HT1080 (cell line): Measurements from ENCODE around the gene GALNT11. TPM values are rescaled to one million over a fixed set of nuclear protein-coding genes. Genes with fewer than 3 reads are reported as not detected.
"Not testable (repeated sequence)": the region's sequence is repeated elsewhere in the genome, so short reads cannot be mapped to it uniquely, and the experiment has no call there.

Experiments
- DNase-seq: peaks from one replicate; pipeline ENCODE4 v3.0.0-alpha.2; 2015; ENCODE audit warnings: low read depth
- polyA plus RNA-seq, 2 experiments: library from polyadenylated mRNA; depleted of rRNA; stranded (reverse); fragments of >200 nt; gene quantifications; 2 replicates each; pipeline ENCODE4 v1.2.3, GENCODE V29; 2015
- total RNA-seq: library from RNA; depleted of rRNA; stranded (reverse); fragments of >200 nt; shearing (Covaris generic); gene quantifications from 2 replicates; pipeline ENCODE4 v1.2.3, GENCODE V29; 2014; rRNA removed

Gene GALNT11
- 21.9 and 27.0 TPM in 2 replicates for total RNA-seq
- polyA plus RNA-seq (2015; cell fraction: cytosol; rRNA removed), result 35.3 and 42.8 TPM in 2 replicates
- 31.6 and 31.7 TPM in 2 replicates for polyA plus RNA-seq (2015; cell fraction: nucleus; rRNA removed)

DNA sequence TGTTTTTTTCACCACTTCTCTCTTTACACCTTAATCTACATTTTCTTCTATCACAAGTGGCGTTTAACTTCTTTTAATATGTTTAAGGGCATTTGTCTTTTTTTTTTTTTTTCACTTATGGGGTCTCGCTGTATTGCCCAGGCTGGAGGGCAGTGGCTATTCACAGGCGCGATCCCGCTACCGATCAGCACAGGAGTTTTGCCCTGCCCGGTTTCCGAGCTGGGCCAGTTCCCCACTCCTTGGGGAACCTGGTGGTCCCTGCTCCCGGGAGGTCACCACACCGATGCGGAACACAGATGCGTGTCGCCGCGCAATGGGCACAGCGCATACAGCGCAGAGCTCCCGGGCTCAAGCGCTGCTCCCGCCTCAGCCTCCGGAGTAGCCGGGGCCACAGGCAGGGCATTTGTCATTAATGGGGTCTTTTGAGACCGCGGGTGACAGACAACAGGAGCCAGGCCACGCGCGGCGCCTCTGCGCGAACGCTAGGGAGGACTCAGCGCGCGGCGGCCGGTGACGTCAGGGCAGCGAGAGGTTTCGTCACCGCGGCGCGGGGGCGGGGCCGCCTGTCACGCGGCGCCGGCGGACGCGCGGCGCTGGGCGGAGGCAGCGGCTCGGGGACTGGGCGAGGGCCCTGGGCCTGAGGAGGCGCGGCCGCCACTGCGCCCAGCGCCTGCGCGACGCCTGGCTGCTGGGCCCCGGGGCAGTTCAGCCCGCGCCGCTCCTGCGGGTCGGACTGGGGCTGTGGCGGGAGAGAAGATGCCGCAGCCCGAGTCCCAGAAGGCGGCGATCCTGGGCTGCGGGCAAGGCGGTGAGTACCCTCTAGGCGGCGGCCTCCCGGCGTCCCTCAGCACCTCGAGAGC is at the start of gene GALNT11:
Gene GALNT11 (plus strand): TSS at position 598 of the 860 bp plus-strand sequence. CDS start 68,554 bp downstream, outside the sequence.
- peak; percentile 68 for DNase-seq

DNA sequence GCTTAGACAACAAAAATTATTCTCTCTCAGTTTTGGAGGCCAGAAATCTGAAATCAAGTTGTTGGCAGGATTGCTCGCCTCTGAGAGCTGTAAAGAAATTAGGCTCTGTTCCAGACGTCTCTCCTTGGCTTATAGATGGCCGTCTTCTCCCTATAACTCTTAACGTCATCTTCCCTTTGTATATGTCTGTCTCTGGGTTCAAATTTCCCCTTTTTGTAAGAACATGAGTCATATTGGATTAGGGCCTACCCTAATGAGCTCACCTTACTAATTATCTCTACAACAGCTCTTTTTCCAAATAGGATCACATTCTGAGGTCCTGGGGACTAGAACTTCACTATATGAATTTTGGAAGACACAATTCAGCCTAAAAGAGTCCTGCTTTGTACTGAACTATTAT is 46.9 kb upstream of the GALNT11 start:
- no peak for DNase-seq

DNA sequence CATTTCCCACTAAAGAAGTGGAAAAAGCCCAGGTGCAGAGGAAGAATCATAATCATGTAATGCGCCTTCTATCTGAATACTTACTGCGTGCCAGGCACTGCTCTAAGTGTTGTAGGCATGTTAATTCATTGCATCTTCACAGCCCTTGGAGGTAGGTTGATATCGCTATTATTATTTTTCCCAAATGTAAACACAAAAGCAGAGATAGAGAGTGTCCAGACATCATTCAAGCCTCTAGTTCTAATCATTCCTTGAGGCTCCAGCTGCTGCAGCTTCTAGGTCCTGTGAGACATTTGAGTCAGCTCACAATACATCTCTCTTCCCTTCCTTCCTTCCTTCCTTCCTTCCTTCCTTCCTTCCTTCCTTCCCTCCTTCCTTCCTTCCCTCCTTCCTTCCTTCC is 44.3 kb upstream of the GALNT11 start:
- no peak for DNase-seq

DNA sequence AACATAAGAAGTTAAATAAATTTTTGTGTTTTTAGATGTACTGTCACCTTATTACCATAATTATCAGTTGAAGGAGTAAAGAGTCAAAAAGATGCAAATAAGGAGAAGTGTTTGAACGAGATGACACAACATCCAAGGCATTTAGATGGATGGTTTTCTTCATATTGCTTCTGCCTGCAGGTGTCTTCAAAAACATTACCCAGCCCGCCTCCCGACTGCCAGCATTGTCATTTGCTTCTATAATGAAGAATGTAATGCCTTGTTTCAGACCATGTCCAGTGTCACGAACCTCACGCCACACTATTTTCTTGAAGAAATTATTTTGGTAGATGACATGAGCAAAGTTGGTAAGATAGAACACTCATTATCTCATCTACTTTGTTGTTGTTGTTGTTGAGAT is 42.7 kb upstream of the GALNT11 start:
- DNase-seq, result no peak

DNA sequence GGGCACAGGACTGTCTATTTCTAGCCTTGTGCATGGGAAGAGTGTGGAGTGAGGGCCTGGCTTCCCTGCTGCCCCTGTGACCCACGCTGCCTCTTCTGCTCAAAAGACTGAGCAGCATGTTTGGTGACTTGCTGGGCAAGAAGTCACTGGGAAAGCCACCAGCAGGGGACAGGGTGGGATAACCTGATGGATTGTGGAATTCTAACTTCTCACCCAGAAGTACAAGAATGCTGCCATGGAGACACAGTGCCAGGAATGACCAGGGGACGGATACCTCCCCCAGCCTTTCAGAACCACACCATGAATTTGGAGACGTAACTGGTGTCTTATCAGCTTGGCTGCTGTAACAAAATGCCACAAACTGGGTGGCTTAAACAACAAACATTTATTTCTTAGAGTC is 40.9 kb upstream of the GALNT11 start:
- DNase-seq, result no peak

DNA sequence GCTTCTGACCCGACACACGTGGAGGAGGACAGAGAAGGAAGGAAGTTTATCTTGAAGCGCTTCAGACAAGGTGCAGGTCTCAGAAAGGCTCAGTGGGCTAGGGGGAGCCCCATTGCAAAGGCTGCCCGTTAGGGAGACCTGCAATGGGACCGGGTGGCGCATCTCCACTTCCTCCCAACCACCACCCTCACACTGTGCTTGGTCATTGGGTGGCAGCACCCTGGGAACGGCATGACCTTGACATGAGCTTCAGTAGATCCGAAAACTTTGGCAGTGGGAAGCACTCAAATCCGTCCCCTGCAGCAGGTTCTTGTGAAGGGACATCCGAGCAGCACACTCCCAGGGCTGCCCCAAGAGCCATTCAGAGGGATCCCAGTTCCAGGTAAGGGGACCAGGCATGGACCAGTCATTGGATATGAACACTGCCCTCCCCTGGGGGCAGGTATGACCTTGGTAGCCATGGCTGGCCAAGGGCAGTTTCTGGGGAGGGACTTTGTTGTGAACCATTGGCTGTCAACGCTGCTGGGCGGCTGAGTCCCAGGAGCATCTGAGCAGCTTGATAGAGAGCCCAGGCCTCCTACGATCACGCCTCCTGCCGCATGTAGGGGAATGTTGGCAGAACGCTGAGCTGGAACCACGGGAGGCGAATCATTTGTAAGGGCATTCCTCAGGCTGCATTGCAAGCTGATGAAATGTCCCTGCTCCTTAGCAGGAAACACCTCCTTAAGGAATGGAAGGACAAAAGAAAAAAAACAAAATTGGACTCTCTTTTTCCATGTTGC is 37.5 kb upstream of the GALNT11 start:
- peak; percentile 39 for DNase-seq

DNA sequence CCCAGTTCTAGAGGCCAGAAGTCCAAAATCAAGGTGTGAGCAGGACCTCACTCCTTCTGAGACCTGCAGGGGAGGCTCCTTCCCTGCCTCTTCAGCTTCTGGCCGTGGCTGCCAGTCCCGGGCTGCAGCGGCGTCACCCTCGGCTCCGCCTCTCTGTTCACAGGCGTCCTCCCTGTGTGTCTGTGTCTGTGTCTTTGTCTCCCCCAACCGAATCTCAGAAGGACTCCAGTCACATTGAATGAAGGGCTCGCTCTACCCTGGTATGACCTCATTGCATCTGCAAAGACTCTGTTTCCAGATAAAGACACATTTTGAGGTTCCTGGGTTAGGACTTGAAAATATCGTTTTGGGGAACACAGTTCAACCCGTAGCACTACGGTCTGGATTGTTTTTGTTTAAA is 33.1 kb upstream of the GALNT11 start:
- DNase-seq, result peak; percentile 44

DNA sequence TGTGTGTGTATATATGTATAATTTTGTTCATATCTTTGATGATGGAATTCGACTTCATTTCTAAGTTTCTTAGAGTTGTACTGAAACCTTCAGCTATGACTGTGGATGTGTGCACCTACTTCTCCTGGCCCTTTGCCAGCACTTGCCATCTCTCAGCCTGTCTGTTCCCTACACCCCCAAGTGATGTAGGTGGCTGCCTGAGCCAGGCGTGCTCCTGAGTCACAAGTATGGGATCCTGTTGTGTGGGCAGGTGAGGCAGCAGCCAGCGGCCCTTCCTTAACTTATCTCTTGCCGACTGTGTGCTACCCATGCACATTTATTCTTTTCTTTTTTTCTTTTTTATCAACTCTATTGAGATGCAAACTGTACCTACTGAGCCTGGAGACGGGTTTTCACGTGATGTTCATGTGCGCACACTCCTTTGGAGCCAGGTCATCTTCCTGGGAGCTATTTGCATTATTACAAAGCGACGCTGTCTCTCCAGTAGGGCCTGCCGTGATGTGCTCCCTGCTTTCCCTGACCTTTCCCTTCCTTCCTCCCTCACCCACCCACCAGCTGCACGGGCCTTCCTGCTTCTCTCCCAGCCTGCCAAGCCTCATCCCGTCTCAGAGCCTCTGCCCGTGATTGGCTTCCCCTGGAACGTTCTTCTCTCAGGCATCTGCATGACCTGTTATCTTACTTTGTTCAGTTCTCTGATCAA is 31.3 kb upstream of the GALNT11 start:
- DNase-seq, result no peak

DNA sequence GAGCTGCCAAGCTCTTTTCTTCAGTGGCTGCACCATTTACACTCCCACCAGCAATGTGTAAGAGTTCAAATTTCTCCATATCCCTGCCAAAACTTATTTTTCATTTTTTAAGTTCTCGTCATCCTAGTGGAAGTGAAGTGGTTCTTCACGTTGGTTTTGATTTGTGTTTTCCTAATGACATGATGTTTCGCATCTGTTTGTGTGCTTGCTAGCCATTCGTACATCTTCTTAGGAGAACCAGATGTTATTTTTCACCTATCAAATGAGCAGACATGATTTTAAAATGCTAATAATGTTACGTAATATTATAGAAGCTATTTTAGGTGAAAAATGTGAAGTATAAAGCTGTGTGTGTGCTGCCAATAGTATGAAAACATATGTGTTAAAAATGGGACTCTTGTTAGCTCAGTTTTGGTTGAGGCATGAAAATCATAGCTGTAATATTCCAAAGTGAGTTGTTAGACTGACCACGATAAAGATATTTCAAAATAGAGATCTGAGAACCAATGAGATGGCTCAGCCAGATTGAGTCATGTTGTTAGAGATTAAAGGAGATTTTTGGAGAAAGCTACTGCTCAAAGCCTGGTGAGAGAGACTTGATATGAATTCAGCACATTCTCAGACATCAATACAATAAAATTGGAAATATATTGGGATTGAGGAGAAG is 25.9 kb upstream of the GALNT11 start:
- no peak for DNase-seq

DNA sequence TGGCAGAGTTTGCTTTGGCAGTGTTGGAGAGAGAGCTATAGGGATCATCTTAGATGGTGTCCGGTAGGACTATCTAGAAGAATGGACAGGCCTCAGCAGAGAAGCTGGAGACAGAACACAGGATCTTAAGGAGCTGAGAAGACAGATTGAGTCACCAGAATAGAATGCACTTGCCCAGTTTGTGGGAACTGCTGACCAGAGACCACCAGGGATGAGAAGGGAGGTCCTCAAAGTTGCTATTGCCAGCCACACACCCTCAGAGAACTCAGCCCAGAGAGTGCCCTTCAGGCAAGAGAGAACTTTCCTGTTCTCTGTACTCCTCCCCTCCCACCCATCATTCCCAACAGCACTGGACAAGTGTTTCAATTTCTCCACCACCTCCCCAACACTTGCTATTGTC is 25.3 kb upstream of the GALNT11 start:
- DNase-seq, result peak; percentile 38

DNA sequence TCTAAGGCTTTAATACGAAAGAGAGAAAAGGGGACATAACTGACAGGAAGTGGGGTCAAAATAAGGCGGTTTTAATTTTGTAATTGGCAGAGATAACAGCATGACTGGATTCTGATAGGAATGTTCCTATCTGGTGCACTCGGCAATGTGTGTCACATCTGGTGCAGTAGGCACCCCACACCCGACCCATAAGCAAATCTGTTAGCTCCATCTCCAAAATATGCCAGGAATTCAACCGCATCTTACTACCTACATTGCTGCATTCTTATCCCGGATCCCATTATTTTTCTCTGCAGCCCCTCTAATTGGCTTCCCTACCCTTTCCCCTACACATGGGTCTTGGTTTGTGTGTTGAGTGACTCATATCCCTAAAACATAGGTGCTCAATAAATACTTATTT is 19.1 kb upstream of the GALNT11 start:
- DNase-seq, result peak; percentile 48

DNA sequence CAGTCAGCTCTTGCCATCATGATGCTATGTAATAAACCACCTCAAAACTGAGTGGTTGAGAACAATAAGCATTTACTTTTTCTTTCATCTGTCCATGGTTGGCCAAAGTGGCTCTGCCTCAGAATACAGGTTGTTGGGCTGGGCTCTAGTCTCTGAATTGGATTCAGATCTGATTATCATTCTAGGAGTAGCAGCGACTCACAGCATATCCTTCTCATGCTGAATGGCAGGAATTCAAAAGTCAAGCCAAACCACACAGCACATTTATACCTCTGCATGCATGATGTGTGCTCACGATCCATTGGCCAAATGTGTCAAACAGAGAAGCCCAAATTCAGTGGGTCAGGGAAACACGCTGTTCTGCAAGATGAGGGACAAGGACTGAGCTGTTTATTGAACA is 13.6 kb upstream of the GALNT11 start:
- DNase-seq, result no peak

DNA sequence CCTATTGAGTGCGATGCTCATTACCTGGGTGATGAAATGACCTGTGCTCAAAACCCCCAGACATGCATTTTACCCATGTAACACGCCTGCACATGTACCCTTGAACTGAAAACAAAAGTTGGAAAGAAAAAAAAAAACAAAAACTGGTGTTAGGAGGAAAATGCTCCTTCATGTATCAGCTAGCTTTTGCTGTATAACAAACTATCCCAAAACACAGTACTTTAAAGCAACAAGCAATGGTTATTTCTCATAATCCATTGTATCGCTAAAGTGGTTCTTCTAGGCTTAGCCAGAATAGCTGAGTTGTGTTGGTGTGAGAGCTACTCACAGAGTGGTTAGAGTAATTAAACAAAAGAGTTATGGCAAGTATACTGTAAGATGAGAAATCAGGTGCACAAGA is 12.2 kb upstream of the GALNT11 start:
- no peak for DNase-seq

DNA sequence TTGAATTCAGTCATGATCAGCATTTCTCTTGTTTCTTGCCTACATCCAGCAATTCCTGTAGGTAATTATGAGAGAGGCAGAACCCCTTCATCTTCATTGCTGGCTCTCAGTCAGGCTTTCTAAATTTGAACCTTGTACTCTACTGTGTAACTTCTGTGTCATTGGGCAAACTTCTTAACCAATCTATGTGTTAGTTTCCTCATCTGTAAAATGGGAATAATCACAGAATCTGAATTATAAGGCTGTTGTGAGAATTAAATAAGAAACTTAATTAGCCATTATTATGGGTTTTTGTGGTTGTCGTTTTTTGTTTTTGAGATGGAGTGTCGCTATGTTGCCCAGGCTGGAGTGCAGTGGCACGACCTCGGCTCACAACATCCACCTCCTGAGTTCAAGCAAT is 11.5 kb upstream of the GALNT11 start:
- no peak for DNase-seq

DNA sequence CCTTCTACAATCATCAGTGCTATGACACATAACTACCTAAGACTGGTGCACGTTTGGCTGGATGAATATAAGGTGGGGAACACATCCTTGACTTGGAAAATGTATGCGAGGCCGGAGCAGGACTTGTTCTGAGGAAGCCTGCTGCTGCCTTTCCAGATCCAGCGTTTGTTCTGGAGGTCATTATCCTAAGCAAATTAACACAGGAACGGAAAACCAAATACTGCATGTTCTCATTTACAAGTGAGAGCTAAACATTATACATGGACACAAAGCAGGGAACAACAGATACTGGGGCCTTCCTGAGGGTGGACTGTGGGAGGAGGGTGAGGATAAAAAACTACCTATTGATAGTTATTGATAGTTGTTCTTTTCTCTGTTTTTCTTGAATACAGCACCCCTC is 10.8 kb upstream of the GALNT11 start:
- no peak for DNase-seq

DNA sequence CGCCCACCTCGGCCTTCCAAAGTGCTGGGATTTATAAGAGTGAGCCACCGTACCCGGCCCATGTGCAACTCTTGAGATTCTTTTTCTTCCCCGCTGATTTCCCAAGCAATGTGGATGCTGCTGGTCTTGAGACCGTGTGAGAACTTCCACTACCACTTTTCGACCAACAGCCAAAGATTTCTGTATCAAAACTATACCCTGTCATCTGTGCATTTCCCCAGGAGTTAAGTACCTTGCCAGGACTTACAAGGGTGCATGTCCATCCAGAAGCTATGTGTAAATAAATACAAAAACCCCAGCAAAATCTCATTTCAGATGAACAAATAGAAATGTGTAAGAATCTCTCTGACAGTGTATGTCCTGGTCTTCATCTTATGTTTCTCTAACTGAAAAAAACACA is 9.9 kb upstream of the GALNT11 start:
- DNase-seq, result no peak

DNA sequence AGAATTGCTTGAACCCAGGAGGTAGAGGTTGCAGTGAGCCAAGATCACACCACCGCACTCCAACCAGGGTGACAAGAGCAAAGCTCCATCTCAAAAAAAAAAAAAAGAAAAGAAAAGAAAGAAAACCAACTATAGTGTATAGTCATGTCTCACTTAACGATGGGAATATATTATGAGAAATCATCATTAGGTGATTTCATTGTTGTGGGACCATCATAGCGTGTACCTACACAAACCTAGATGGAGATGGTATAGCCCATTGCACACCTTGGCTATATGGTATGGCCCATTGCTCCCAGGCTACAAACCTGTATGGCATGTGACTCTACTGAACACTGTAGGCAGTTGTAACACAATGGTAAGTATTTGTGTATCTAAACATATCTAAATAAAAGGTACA is 8.5 kb upstream of the GALNT11 start:
- DNase-seq, result no peak

DNA sequence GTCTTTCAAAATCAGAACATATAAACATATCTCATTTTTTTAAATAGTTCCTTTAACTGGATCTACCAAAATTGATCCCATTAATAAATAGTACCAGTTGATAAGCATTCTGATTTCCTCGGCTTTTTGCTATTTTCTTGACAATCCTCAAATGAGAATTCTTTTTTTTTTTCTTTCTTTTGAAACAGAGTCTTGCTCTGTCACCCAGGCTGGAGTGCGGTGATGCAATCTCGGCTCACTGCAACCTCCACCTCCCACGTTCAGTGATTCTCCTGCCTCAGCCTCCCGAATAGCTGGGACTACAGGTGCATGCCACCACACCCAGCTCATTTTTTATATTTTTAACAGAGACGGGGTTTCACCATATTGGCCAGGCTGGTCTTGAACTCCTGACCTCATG is 7.8 kb upstream of the GALNT11 start:
- not testable (repeated sequence) for DNase-seq

DNA sequence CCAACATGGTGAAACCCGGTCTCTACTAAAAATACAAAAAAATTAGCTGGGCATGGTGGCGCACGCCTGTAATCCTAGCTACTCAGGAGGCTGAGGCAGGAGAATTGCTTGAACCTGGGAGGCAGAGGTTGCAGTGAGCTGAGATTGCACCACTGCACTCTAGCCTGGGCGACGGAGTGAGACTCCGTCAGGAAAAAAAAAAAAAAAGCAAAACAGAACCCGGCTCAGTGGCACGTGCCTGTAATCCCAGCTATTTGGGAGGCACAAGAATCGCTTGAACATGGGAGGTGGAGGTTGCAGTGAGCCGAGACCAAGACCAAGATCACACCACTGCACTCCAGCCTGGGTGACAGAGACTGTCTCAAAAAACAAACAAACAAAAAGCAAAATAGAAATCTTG is 3.7 kb upstream of the GALNT11 start:
- DNase-seq, result not testable (repeated sequence)

DNA sequence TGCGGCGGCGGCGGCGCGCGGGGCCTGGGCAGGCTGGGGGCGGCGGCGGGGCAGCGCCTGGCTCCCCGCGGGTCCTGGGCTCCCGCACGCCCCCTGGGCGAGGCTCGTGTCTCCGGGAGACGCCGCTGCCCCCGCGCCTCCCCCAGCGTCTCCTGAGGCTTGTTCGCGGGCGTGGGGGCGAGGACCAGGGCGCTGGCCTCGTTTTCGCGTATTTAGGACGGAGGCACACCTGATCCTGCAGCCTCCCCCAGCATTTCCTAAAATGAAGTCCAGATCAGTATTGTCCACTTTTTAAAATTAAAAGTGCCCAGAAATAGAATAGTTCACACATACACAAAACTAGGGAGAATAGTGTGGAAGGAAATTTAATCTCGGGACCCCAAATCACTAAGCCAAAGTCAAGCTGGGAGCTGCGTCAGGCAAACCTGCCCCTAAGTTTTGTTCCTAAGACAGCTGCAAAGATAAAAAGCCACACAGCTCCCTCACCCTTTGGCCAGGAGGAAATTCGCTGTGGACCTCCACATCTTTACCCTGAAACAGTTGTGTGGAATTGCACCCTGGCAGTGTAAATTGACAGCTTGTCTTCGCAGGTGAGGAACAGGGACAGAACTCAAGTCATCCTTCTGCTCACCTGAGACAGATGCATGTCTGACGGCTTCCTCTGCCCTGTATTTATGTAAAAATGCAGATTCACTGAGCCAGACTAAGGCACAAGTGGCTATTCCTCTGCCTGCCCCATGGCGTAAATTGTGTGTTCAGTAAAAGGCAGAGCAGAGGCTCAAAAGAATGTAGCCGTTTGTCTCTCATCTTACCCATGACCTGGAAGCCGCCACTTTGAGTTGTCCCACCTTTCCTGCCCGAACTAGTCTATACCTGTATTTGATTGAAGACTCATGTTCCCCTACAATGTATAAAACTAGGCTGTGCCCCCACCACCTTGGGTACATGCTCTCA is 740 bp downstream of the GALNT11 start:
- DNase-seq, result no peak
